Activated T-cell treated with anti-CD3 and anti-CD28 coated beads for 4 hours (primary cell): ENCODE results near the gene PHF20.
"Not testable (repeated sequence)": the region's sequence is repeated elsewhere in the genome, so short reads cannot be mapped to it uniquely, and the experiment has no call there.

Experiments
- DNase-seq: peaks from one replicate; pipeline ENCODE4 v3.0.0-alpha.2; 2020

Gene PHF20

DNA sequence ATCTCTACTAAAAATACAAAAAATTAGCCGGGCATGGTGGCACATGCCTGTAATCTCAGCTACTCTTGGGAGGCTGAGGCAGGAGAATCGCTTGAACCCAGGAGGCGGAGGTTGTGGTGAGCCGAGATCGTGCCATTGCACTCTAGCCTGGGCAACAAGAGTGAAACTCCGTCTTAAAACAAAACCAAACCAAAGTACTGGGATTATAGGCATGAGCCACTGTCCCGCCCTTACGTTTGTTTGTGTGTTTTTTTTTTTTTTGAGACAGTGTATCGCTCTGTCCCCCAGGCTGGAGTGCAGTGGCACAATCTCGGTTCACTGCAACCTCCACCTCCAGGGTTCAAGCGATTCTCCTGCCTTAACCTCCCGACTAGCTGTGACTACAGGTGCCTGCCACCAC is 12.0 kb downstream of the PHF20 start:
- not testable (repeated sequence) for DNase-seq

DNA sequence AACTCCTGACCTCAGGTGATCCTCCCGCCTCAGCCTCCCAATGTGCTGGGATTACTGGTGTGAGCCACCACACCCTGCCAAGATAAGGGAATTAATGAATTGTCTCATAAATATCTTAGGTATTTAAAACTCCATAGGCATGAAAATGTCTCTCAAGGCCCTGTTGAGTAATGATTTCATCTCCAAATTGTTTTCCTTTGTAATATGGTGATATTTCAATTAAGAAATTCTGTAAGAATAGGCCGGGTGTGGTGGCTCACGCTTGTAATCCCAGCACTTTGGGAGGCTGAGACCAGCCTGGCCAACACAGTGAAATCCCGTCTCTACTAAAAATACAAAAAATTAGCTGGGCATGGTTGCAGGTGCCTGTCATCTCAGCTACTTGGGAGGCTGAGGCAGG is 13.7 kb downstream of the PHF20 start:
- DNase-seq = not testable (repeated sequence)

DNA sequence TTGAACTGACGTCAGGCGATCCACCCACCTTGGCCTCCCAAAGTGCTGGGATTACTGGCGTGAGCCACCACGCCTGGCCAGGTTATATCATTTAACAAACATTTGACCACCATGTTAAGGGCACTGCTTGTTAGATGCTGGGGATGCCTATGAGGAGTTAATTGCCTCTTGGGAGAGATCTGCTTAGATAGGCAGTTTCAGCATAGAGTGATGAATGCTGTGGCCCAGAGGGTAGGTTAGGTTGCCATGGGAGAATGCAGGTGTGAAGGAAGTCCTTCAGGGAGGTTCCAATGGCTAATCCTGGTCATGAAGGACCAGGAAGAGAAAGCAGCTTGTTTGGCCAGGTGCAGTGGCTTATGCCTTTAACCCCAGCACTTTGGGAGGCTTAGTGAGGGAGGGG is 17.0 kb downstream of the PHF20 start:
- no peak for DNase-seq

DNA sequence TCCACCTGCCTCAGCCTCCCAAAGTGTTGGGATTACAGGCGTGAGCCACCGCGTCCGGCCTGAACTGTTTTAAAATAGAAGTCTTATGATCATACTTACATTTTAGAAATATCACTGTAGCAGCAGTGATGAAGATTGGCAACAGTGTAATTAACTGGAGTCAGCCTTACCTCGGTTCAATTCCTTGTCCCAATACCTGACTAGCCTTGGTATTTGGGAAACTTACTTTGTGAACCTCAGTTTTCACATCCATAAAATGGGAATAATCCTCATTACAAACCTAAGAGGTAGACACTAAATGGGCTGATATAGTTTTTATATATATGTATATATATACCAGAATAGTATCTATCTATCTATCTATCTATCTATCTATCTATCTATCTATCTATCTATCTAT is 19.3 kb downstream of the PHF20 start:
- DNase-seq = no peak

DNA sequence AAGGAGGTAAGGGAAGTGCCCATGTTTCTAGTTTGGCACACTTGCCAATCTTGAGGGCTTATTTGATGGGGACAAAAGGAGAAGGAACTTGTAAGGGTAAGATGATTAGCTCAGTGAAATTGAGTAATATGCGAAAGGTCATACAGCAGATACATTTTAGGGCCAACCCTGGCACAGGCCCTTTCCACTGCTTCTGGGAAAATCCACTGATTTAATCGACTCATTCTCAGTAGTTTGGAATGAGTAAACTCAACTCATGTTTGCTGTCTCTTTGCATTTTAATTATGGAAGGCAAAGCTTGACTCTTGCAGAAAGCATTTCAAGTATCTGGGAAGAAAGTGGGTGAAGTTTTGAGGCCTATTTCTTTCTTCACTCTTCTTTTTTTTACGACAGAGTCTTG is 20.0 kb downstream of the PHF20 start:
- no peak for DNase-seq

DNA sequence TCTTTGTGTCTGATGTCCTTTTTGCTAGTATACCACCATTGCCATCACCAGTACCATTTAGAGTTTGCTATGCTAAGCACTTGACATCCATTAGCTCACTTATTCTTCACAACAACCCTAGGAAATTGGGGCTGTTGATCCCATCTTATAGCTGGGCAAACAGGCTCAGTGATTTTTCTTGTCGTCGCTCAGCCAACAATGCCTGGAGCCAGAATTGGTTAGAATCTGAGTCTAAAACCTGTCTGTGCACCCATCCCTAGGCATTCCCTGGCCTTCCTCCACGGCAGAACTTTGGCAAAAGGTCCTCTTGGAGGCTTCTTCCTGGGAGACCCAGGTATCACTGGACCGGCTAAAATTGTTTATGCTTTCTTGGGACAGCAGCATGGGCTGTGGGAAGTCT is 20.9 kb downstream of the PHF20 start:
- no peak for DNase-seq

DNA sequence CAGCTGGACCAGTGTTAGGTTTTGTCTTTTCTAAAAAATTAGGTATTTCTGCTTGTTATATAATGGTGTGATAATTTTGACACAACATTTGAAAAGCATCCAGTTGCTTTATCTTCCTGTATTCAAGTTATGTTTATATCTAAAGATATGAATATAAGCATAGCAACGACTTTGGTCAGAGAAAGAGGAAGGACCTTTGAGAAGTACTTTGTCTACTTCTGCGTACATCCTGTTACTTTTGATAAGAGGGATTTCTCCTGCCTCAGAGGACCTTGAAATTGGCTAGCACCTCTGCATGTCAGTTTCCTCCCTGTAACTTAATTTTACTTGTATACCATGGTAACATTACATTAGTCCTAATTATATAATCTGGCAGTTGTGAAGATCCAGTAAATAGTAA is 24.8 kb downstream of the PHF20 start:
- no peak for DNase-seq

DNA sequence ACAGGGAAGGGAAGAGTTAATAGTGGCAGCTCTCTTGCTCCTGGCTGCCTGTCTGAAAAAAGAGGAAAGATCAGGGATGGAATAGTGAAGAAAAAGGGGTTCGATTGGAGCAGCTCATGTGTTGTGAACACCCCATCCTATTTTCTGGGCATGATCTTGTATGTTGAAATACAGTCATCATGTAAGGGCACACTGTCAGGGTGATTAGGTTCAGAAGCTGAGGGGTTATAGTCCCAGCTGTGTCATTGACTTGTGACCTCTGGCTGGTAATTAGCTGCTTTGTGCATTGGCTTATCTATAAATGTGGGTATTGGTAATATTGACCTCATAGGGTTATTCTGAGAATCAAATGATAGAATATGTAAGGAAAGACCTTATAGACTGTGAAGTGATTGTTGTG is 30.1 kb downstream of the PHF20 start:
- DNase-seq = no peak

DNA sequence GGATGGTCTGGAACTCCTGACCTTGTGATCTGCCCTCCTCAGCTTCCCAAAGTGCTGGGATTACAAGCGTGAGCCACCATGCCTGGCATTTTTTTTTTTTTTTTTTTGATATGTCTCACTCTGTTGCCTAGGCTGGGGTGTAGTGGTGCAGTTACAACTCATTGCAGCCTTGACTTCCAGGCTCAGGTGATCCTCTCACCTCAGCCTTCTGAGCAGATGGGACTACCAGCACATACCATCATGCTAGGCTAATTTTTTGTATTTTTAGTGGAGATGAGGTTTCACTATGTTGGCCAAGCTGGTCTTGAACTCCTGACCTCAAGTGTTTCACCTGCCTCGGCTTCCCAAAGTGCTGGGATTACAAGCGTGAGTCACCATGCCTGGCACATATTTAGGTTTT is 34.3 kb downstream of the PHF20 start:
- no peak for DNase-seq

DNA sequence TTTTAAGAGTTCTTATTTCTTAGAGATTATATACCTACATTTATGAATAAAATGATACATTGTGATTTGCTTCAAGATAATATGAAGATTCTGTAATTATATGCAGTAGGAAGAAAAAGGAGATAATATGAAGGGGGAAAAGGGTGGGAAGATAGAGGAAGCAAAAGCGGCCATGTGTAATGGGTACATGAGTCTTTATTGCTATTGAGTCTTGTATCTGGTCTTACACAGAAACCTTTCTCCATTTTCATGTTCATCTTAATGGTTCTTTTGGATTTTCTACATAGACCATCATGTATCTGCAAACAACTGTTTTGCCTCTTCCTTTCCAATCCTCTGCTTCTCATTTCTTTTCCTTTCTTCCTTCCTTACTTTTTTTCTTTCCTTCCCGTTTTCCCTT is 36.1 kb downstream of the PHF20 start:
- DNase-seq = no peak

DNA sequence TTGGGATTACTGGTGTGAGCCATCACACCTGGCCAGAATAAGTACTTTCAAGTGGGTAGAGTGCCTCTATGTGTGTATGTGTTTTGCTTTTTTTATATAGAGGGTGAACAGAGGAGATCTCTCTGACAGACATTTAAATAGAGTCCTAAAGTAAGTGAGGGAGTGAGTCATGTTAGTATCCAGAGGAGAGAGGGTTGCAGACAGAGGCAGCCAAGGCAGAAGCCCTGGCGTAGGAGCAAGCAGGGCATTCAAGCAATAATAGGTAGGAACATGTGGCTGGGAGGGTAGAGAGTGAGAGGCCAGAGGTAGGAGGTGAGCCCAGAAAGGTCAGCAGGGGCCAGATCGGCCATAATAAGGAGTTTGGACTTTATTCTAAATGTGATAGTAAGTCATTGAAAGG is 48.9 kb downstream of the PHF20 start:
- no peak for DNase-seq

DNA sequence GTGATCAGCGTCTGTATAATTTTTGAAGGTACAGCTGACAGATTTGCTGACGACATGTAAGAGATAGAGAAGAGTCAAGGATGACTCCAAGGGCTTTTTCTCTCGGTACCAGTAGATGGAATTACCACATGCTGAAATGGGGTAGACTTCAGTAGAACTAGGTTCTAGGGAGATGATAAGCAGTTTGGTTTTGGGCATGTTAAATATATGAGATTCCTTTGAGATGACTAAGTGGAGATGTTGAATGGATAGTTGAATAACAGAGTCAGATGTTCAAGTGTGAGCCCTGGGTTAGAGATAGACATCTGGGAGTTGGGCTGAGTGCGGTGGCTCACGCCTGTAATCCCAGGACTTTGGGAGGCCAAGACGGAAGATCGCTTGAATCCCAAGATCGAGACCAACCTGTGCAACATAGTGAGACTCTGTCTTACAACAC is 50.0 kb downstream of the PHF20 start:
- DNase-seq = no peak

DNA sequence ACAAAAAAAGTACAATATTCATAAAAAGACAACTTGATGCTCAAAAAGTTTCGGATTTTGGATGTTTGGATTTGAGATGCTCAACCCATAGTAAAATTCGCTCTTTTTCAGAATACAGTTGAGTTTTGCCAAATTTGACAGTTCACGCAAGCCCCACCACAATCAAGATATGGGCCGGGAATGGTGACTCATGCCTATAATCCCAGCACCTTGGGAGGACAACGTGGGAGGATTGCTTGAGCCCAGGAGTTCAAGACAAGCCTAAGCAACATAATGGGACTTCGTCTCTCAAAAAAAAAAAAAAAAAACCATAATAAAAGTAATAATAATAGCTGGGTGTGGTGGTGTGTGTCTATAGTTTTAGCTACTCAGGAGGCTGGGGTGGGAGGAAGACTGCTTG is 51.3 kb downstream of the PHF20 start:
- DNase-seq = no peak

DNA sequence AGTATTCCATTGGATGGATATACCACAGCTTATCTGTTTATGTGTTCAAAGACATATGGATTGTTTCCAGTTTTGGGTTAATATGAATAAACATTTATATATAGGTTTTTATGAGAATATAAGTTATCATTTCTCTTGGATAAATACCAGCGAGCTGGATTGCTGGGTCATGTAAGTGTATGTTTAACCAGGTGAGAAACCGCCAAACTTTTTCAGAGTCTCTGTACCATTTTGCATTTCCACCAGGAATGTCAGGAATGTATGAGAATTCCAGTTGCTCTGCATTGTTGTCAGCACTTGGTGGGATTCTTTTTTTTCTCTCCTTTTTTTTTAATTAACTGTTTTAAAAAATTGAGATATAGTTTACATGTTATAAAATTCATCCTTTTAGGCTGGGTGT is 52.1 kb downstream of the PHF20 start:
- no peak for DNase-seq

DNA sequence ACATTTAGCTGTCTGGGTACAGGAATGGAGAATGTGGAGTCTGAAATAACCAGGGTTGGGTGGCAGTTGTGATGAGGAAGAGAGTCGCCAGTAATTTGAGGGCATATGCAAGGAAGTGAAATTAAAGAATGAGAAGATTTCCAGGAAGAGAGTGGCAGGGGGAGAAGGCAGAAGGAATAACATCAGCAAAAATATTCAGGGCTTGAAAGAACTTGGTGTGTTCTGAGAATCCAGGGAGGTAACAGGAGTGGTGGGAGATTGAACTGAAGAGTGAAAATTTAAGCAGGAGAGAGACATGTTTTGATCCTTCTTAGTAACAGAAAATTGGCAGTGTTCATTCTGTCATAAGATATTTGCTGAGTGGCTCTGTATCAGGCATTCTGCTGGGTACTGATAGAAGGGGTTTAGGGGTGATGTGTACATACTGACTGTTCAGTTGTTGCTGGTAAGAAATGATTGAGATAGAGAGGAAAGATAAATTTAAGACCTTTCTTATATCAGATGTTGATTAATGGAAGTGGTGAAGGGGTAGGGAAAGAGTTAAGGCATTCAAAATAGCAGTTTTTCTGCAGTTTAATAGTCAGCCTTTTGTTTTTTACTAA is 54.7 kb downstream of the PHF20 start:
- no peak for DNase-seq

DNA sequence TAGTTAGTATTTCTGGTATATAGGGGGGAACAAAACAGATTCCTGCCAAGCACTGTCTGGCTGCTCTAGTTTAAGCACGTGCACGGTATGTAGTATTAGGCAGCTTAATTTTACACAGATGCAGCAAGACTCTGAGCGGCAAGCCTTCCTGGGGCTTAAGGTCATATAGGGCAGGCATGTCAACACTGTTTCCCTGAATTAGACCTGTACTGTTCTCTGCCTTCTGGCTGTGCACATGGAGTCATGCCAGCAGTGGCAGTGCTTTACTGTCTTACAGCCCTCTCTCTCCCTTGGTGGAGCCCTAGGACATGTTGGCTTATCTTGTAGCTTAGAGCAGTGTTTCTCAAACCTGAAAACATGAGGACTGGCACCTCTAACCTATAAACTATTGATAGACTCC is 56.6 kb downstream of the PHF20 start:
- DNase-seq = no peak

DNA sequence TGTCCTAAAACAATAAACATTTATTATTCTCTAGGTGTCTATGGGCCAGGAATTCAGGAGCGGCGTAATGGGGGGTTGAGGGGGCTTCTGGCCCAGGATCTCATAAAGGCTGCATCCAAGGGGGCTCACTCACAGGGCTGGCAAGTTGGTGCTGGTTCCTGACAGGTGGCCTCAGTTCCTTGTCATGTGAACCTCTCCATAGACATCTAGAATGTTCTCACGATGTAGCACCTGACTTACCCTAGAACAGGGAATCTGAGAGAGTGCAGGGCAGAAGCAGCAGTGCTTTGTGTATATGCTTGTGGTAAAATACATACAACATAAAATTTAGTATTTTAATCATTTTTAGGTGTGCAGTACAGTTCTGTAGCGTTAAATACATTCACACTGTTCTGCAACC is 57.1 kb downstream of the PHF20 start:
- DNase-seq = no peak

DNA sequence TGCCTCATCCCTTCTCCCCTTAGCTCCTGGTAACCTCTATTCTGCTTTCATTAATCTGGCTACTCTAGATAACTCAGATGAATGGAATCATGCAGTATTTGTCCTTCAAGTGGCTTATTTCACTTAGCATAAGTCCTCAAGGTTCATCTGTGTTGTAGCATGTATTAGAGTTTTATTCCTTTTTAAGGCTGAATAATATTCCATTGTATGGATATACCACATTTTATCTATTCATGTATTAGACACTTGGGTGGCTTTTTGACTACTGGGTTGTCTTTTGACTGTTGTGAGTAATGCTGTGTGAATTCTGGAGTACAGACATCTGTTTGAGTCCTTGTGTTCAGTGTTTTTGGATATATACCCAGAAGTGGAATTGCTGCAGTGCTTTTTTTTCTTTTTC is 58.4 kb downstream of the PHF20 start:
- no peak for DNase-seq

DNA sequence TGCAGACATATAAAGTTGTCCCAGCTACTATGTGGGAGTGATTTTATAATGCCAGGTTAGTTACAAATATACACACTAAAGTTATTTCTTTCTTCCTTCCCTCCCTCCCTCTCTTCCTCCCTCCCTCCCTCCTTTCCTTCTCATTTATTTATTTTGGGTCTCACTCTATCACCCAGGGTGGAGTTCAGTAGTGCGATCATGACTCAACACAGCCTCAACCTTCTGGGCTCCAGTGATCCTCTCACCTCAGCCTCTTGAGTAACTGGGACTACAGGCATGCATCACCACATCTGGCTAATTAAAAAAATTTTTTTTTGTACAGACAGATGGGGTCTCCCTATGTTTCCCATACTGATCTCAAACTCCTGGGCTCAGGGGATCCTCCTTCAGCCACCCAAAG is 59.2 kb downstream of the PHF20 start:
- DNase-seq = no peak

DNA sequence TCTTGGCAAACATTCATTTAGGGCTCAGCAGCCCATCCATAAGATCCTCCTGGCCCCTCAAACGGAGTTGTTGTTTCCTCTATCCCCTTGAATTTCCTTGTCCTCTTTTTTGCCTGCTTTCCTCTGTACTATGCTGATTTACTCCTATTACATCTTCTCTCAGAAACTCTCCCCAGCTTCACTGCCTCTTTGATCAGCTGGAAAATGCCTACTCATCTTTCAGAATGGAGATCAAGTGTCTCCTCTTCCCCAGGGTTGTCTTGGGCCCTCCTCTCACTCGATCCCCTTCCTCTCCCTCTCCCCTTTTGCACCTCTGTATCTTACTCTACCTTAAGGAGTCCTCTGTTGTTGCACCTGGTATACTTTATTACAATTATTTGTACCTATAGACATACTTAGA is 60.2 kb downstream of the PHF20 start:
- no peak for DNase-seq

DNA sequence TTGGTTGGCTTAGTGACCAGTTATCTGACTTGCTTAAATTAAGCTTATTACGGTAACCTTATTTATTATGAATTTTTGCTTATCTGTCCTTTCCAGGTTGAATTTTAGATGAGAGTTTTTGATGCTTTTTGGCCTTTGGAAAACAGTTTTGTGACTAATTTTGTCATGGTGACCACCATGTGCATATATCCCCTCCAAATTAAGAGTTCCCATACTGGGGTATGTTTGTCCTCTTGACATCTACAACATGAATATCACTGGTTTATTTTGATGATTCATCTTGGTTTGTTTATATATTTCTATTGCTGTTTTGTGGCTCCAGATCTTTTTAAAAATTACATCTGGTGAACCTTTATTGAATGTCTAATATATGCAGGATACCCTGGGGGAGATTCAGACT is 61.4 kb downstream of the PHF20 start:
- no peak for DNase-seq

DNA sequence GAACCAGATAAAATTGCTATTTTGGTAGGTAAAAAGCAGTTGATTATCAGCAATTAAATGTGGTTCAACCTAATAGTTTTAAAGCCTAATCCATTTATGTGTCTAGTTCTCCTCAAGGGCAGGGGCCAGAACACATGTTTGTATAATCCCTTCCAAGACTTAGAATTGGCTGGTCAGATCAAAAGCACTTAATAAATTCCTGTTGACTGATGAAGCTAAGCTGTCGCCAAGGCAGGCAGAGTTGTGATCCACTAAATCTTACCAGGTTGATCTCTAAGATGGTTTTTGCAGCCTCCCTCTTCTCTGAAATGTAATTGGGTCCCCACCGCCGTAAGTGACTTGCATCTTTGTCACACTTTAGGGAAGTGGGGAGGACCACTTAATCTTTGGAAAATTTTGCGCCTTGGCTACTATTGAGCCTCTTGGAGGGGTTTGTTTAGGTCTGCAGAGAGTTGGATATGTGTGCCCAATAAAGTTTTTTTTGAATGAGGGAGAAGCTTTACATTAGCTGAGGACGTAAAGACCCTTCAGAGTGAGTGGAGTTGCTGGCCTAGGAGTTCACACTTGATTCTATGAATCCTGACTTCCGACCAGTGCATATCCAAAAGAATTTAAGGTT is 65.9 kb downstream of the PHF20 start:
- no peak for DNase-seq

DNA sequence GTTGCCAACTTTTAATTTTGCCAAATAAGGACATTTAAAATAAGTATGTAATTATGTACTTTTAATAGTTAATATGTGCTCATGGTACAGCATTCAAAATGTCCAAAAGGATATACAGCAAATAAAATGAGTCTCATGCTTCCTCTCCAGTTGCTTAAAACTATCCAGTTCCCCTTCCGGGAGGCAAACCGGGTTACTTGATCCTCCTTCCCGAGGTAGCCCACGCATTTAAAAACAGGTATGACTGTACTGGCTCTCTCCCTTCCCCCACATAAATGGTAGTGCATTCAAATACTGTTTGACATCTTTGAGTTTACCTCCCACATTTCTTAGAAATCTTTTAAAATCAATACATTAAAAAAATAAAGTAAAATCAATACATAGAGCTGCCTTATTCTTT is 66.4 kb downstream of the PHF20 start:
- DNase-seq = no peak

DNA sequence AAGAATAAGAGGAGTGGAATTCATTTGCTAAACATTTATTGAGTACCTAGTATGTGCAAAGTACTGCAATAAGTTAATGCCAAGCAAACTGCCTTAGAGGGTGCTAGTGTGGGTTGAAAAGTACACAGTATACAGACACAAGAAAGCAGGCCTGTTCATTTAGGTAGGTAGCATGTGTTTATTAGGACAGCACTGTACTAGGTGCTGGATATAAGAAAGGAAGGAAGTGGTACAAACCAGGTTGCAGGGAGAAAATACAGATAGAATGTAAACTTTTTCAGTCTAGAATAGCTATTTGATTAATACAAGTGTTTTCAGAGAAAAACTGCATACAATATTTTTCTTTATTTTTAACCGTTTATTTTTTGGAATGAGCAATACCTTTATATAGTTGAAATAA is 68.1 kb downstream of the PHF20 start:
- DNase-seq = no peak

DNA sequence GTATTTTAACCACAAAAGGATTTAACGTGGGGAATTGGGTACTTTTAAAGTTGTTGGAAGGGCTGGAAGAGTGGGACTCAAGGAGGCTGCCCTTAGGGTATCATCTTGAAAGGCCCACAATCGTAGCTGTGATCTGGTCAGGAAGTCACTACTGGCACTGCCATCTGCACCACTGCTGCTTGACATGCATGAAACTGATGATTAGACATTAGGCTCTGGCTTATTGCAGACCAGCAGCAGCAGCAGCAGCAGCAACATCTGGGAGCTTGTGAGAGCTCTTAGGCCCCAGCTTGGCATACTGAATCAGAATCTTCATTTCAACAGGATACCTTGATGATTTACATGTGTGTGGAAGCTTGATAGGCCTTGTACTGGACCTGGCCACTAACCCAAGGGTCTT is 68.6 kb downstream of the PHF20 start:
- DNase-seq = no peak

DNA sequence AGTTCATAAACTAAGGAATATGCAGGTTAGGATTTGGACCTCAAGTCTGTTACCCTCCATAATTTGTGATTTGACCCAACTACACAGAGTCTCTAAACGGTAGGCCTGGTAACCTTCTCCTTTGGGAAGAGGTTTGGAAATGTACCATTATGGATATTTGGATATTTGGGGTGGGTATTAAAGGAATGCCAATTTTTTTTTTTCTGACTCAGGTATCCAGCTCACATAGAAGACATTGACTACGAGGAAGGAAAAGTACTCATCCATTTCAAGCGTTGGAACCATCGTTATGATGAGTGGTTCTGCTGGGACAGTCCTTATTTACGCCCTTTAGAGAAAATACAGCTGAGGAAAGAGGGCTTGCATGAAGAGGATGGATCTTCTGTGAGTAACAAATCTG is 70.5 kb downstream of the PHF20 start:
- DNase-seq = no peak
